HCT116 (cell line): Measurements from ENCODE around the gene CHCHD3. TPM values are rescaled to one million over a fixed set of nuclear protein-coding genes. Genes with fewer than 3 reads are reported as not detected.

Source experiments
- ATAC-seq: fragments of 200-7000 bp; cut with Tn5 transposase; 2 replicates; pipeline ENCODE4 v1.9.1; 2020; ENCODE audit warnings: mild to moderate bottlenecking, moderate library complexity
- BruUV-seq: library from RNA; stranded (reverse); fragments of 400-500 nt; replicated peaks from 2 replicates; lab custom pipeline; 2021; lab: Mats Ljungman, UMichigan
- CTCF ChIA-PET: fragments of 300-600 bp; sonication (Branson Sonifier 250); formaldehyde crosslinking; loops from one replicate; lab custom pipeline; 2021; ENCODE audit warnings: antibody characterized with exemption; lab: Charles Lee
- POLR2A ChIA-PET: fragments of 300-600, 350-600 bp; sonication (Branson Sonifier 250); formaldehyde crosslinking; loops from one replicate; lab custom pipeline; 2021; ENCODE audit warnings: antibody characterized with exemption; lab: Charles Lee
- RAD21 ChIA-PET, 2 experiments: fragments of 300-600 bp; sonication (Branson Sonifier 250); formaldehyde crosslinking; loops; one replicate each; lab custom pipeline; 2023; ENCODE audit warnings: low total read pairs in 2 of 2; ENCODE audit not compliant: uncharacterized antibody in 2 of 2, unreplicated experiment in 2 of 2, low non-redundant PET in 1 of 2; lab: Charles Lee
- DNase-seq: peaks from one replicate; pipeline ENCODE4 v3.0.0-alpha.2; 2010; ENCODE audit warnings: low read depth, low spot score
- H2AFZ ChIP-seq: fragments of 200-600 bp; shearing (Covaris generic), sonication (generic); 2 replicates; pipeline ENCODE4 v1.6.1; 2017; ENCODE audit warnings: low read depth, mixed run types, mixed read lengths, antibody characterized with exemption, low read length; ENCODE audit not compliant: poor library complexity, severe bottlenecking
- H3K27ac ChIP-seq: 2 replicates; pipeline ENCODE4 v1.5.1; 2012; ENCODE audit warnings: low read depth, low read length
- H3K27me3 ChIP-seq: fragments of 200-600 bp; sonication (generic); 2 replicates; pipeline ENCODE4 v1.6.1; 2016; ENCODE audit warnings: mixed run types, low read length, mixed read lengths; ENCODE audit not compliant: insufficient read depth
- H3K36me3 ChIP-seq, 2 experiments: fragments of 200-500 bp in 1 of 2; fragments of 200-600 bp in 1 of 2; sonication (Bioruptor generic) in 1 of 2; sonication (generic) in 1 of 2; 2 replicates each; pipeline versions ENCODE4 v1.5.1 to v1.6.1; 2014 to 2016; ENCODE audit warnings: low read length in 2 of 2, inconsistent platforms in 1 of 2, mixed read lengths in 1 of 2, mixed run types in 1 of 2; ENCODE audit not compliant: insufficient read depth in 2 of 2, control insufficient read depth in 1 of 2
- H3K4me1 ChIP-seq, 2 experiments: fragments of 200-600 bp in 1 of 2; sonication (generic) in 1 of 2; 2 replicates each; pipeline versions ENCODE4 v1.5.1 to v1.6.1; 2012 to 2017; ENCODE audit warnings: low read length in 2 of 2, inconsistent platforms in 1 of 2, mild to moderate bottlenecking in 1 of 2, mixed read lengths in 1 of 2, mixed run types in 1 of 2, moderate library complexity in 1 of 2; ENCODE audit not compliant: insufficient read depth in 2 of 2, control insufficient read depth in 1 of 2
- H3K4me2 ChIP-seq: fragments of 200-600 bp; sonication (generic); 2 replicates; pipeline ENCODE4 v1.6.1; 2017; ENCODE audit warnings: mixed run types, low read length, mixed read lengths
- H3K4me3 ChIP-seq, 2 experiments: fragments of 200-600 bp in 1 of 2; sonication (generic) in 1 of 2; replicated peaks in 1 of 2; 2 replicates each; pipeline ENCODE4 v1.5.1; 2011 to 2016; ENCODE audit warnings: low read length in 2 of 2, control low read depth in 1 of 2, low read depth in 1 of 2, mild to moderate bottlenecking in 1 of 2, mixed read lengths in 1 of 2, mixed run types in 1 of 2
- H3K79me2 ChIP-seq: fragments of 200-600 bp; sonication (generic); 2 replicates; pipeline ENCODE4 v1.6.1; 2017; ENCODE audit warnings: mild to moderate bottlenecking, mixed run types, low read length, moderate library complexity, mixed read lengths; ENCODE audit not compliant: insufficient read depth
- H3K9ac ChIP-seq: fragments of 200-600 bp; sonication (generic); 2 replicates; pipeline ENCODE4 v1.6.1; 2016; ENCODE audit warnings: low read length, mixed read lengths
- H3K9me2 ChIP-seq: fragments of 200-600 bp; sonication (generic), shearing (Covaris generic); 2 replicates; pipeline ENCODE4 v1.6.1; 2017; ENCODE audit warnings: mixed run types, mild to moderate bottlenecking, moderate library complexity; ENCODE audit not compliant: insufficient read depth
- H3K9me3 ChIP-seq, 2 experiments: fragments of 200-500 bp in 1 of 2; fragments of 200-600 bp in 1 of 2; sonication (Bioruptor generic) in 1 of 2; sonication (generic) in 1 of 2; 2 replicates each; pipeline ENCODE4 v1.6.1; 2014 to 2017; ENCODE audit warnings: low read length in 2 of 2, mixed read lengths in 2 of 2, inconsistent platforms in 1 of 2, low read depth in 1 of 2, mild to moderate bottlenecking in 1 of 2, mixed run types in 1 of 2, moderate library complexity in 1 of 2; ENCODE audit not compliant: control insufficient read depth in 1 of 2, insufficient read depth in 1 of 2
- H4K20me1 ChIP-seq: fragments of 200-600 bp; sonication (generic), shearing (Covaris generic); 2 replicates; pipeline ENCODE4 v1.6.1; 2017; ENCODE audit warnings: mixed run types, mild to moderate bottlenecking, moderate library complexity; ENCODE audit not compliant: insufficient read depth
- CBX3 ChIP-seq: IDR thresholded peaks from 2 replicates; pipeline ENCODE4 v1.6.1; 2012; ENCODE audit warnings: low read depth
- CTCF ChIP-seq, 3 experiments: fragments of 200-600 bp in 1 of 3; sonication (generic) in 1 of 3; IDR thresholded peaks in 2 of 3; conservative IDR thresholded peaks in 1 of 3; 2 replicates each; pipeline ENCODE4 v1.5.1; 2012 to 2017; ENCODE audit warnings: low read depth in 2 of 3, low read length in 2 of 3, antibody characterized with exemption in 1 of 3, borderline replicate concordance in 1 of 3, control low read depth in 1 of 3, mild to moderate bottlenecking in 1 of 3, mixed read lengths in 1 of 3, mixed run types in 1 of 3, moderate library complexity in 1 of 3; ENCODE audit not compliant: insufficient read depth in 1 of 3
- EGR1 ChIP-seq: IDR thresholded peaks from 2 replicates; pipeline ENCODE4 v1.6.1; 2012; ENCODE audit warnings: low read depth
- ELF1 ChIP-seq: IDR thresholded peaks from 2 replicates; pipeline ENCODE4 v1.6.1; 2012; ENCODE audit warnings: low read depth, borderline replicate concordance
- EZH2 ChIP-seq: fragments of 200-600 bp; sonication (generic); IDR thresholded peaks from 2 replicates; pipeline ENCODE4 v1.6.1; 2017; ENCODE audit warnings: antibody characterized with exemption, mixed run types
- EZH2phosphoT487 ChIP-seq: fragments of 200-600 bp; IDR thresholded peaks from 2 replicates; pipeline ENCODE4 v1.6.1; 2018; ENCODE audit warnings: antibody characterized with exemption, borderline replicate concordance
- FOSL1 ChIP-seq: IDR thresholded peaks from 2 replicates; pipeline ENCODE4 v1.6.1; 2012; ENCODE audit warnings: low read depth
- JUND ChIP-seq: IDR thresholded peaks from 2 replicates; pipeline ENCODE4 v1.6.1; 2012
- POLR2A ChIP-seq: IDR thresholded peaks from 2 replicates; pipeline ENCODE4 v1.7.0; 2011; ENCODE audit warnings: borderline replicate concordance; ENCODE audit not compliant: insufficient read depth, insufficient read length; ENCODE audit errors: extremely low read depth
- REST ChIP-seq: IDR thresholded peaks from 2 replicates; pipeline ENCODE4 v1.6.1; 2012; ENCODE audit warnings: low read depth
- SIN3A ChIP-seq: IDR thresholded peaks from 2 replicates; pipeline ENCODE4 v1.6.1; 2012; ENCODE audit warnings: low read depth
- SP1 ChIP-seq: IDR thresholded peaks from 2 replicates; pipeline ENCODE4 v1.6.1; 2012; ENCODE audit warnings: low read depth
- TCF7L2 ChIP-seq: IDR thresholded peaks from 2 replicates; pipeline ENCODE4 v1.7.0; 2011; ENCODE audit warnings: borderline replicate concordance, inconsistent platforms; ENCODE audit not compliant: insufficient read depth, insufficient read length; ENCODE audit errors: extremely low read depth
- ZBTB33 ChIP-seq: IDR thresholded peaks from 2 replicates; pipeline ENCODE4 v1.6.1; 2011; ENCODE audit warnings: mild to moderate bottlenecking, low read length, moderate library complexity; ENCODE audit not compliant: insufficient replicate concordance; ENCODE audit errors: extremely low read depth
- ZFX ChIP-seq: fragments of 450-650 bp; IDR thresholded peaks from 2 replicates; pipeline ENCODE4 v1.6.1; 2017
- ZNF274 ChIP-seq: fragments of 200-500 bp; sonication (Bioruptor generic); IDR thresholded peaks from 2 replicates; pipeline ENCODE4 v1.6.1; 2014; ENCODE audit warnings: mild to moderate bottlenecking, low read depth, low read length, inconsistent platforms
- intact Hi-C: fragments of 100-400 bp; cut with micrococcal nuclease; formaldehyde crosslinking; loops from 2 replicates; pipeline ENCODE4 v1.10.0; 2022
- total RNA-seq: library from RNA; stranded (reverse); gene quantifications from one replicate; pipeline ENCODE4 v1.2.1, GENCODE V29; 2021; ENCODE audit not compliant: unreplicated experiment

CHCHD3 gene
- total RNA-seq, 1 experiment from 2014 or later = 73.5 TPM

- RAD21 ChIA-PET = no interaction called here
- CTCF ChIA-PET = no interaction called here
- H3K4me3 ChIP-seq = no peak overlapping the region
Measured at GRCh38 chr7:132964876-132965275, 117.0 kb downstream of the CHCHD3 start.

More at GRCh38 chr7:132964876-132965275, 117.0 kb downstream of the CHCHD3 start:
- BruUV-seq = no TSS peak
- POLR2A ChIA-PET = no interaction called here
- Histone ChIP-seq H3K9me2 (no peaks in the 10 kb centered on the region), H3K27ac (no peak overlapping the region), H3K4me1 (no peaks in the 10 kb centered on the region), H4K20me1 (no peaks in the 10 kb centered on the region), H2AFZ (no peak overlapping the region), H3K9me3 (no peaks in the 10 kb centered on the region), H3K9ac (no peak overlapping the region), H3K4me2 (no peak overlapping the region)
- intact Hi-C loops = no loop called here
- DNase-seq = no peak
- TF ChIP-seq ELF1 = no peak
- TF ChIP-seq FOSL1 = no peak
- no peak for TF ChIP-seq EGR1
- TF ChIP-seq POLR2A = no peak
- no peak for TF ChIP-seq EZH2
- TF ChIP-seq EZH2phosphoT487 = no peak
- TF ChIP-seq ZFX = no peak
- no peak for TF ChIP-seq CBX3
- no peak for TF ChIP-seq ZBTB33
- no peak for TF ChIP-seq TCF7L2
- TF ChIP-seq SIN3A = no peak
- TF ChIP-seq CTCF (IDR thresholded peaks at IDR 0.05 in 2 of 3, conservative IDR thresholded peaks at IDR 0.05 in 1 of 3; ENCODE audit: borderline replicate concordance in 1 of 3, insufficient read depth in 1 of 3, low read depth in 2 of 3, low read length in 2 of 3) = no peak
- TF ChIP-seq JUND = no peak
- TF ChIP-seq SP1 = no peak
- TF ChIP-seq ZNF274 = no peak
- TF ChIP-seq REST = no peak
- TF ChIP-seq, all 23 proteins: peak for 0
- no peaks in the 10 kb centered on the region for H3K36me3 ChIP-seq
- ATAC-seq = no peak
- no peaks in the 10 kb centered on the region for H3K27me3 ChIP-seq
- H3K79me2 ChIP-seq = peaks cover 40% of the 10 kb centered on the region
